ENCODE measurements around the gene PPME1.

DNA sequence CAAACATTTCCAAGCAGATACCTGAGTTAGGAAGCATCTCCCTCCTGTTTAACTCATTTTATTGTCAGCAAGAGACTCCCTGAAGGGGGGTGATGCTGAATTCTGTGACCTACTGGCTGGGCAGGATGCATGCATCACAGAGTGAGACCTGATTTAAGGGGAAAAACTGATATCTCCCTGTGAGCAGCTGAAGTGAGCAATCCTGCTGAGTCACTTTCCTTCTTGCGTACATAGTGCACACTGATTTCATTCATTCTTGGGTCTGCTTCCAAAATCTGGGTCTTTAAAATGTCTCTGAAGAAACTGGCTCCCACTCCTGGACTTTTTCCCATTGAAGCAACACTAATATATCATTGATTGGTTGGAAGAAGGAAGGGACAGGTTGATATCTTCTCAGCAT lies 117.1 kb downstream of the PPME1 start:
- TF ChIP-seq, protein P1, sequence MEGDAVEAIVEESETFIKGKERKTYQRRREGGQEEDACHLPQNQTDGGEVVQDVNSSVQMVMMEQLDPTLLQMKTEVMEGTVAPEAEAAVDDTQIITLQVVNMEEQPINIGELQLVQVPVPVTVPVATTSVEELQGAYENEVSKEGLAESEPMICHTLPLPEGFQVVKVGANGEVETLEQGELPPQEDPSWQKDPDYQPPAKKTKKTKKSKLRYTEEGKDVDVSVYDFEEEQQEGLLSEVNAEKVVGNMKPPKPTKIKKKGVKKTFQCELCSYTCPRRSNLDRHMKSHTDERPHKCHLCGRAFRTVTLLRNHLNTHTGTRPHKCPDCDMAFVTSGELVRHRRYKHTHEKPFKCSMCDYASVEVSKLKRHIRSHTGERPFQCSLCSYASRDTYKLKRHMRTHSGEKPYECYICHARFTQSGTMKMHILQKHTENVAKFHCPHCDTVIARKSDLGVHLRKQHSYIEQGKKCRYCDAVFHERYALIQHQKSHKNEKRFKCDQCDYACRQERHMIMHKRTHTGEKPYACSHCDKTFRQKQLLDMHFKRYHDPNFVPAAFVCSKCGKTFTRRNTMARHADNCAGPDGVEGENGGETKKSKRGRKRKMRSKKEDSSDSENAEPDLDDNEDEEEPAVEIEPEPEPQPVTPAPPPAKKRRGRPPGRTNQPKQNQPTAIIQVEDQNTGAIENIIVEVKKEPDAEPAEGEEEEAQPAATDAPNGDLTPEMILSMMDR (IDR thresholded peaks at IDR 0.05): no peak
- TF ChIP-seq ZFX (IDR thresholded peaks at IDR 0.05; ENCODE audit: borderline replicate concordance): no peak
